Fibroblast of peridontal ligament (primary cell): ENCODE results near the gene CRTC1.

Source experiments
- DNase-seq: peaks from one replicate; pipeline ENCODE4 v3.0.0-alpha.2; 2010; ENCODE audit errors: extremely low read depth

The CRTC1 gene

DNA sequence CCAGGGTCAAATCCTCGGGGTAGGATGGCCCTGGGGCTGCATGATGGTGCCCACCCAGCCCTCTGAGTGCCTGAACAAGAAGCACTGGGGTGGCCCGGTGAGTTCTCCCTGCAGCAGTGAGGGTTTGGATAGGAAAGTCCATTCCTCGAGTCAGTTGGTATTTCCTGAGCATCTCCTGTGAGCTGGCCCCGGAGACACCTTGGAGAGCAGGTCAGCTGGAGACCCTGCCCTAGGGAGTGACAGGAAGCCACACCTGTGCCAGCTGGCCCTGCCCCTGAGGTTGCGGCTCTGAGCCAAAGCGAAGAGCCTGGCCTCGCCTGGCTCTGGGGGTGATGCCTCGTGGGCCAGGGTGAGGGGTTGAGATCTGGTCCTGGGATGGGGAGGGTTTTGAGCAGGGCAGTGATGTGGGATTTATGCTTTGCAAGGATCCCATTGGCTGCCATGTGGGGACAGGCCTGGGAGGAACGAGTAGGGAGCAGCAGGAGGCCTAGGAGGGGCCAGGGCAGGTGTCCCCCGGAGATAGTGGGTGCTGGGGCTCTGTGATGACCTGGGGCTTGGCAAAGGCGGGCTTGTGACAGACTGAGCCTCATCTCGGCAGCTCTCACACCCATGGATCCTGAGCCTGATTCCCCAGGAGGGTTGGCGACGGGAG lies 16.0 kb downstream of the CRTC1 start:
- no peak for DNase-seq

GRCh38 chr19:18700501-18701249 lies 17.2 kb downstream of the CRTC1 start:
- DNase-seq = peak; percentile 33

DNA sequence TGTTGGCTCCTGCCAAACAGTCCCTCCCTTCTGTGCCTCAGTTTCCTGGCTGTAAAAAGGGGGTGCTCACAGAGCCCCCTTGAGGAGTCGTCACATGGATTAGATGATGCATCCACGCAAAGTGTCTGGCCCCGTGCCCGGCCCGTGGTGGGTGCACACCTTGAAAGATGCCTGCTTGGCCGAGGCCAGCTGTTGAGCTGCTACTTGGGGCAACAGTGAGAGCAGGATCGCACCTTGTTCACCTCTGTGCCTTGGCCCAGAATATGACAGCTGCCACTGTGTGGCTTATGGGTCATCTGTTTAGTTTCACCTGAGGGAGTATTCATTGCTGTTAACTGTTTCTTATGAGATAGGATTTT lies 17.7 kb downstream of the CRTC1 start:
- no peak for DNase-seq

DNA sequence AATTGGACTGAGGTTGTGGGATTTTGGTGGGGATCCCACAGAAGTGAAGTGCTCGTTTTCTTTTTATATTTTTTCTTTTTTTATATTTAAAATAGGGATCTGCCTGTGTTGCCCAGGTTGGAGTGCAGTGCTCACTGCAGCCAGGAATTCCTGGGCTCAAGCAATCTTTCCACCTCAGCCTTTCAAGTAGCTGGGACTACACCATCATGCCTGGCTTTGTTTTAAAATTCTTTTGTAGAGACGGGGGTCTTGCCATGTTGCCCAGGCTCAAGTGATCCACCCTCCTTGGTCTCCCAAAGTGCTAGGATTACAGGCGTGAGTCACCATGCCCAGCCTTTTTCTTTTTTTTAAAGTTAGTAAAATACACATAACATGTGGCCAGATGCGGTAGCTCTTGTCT lies 20.6 kb downstream of the CRTC1 start:
- no peak for DNase-seq

GRCh38 chr19:18704971-18705370 lies 21.5 kb downstream of the CRTC1 start:
- DNase-seq = no peak

GRCh38 chr19:18708452-18709231 lies 25.2 kb downstream of the CRTC1 start:
- DNase-seq = no peak

DNA sequence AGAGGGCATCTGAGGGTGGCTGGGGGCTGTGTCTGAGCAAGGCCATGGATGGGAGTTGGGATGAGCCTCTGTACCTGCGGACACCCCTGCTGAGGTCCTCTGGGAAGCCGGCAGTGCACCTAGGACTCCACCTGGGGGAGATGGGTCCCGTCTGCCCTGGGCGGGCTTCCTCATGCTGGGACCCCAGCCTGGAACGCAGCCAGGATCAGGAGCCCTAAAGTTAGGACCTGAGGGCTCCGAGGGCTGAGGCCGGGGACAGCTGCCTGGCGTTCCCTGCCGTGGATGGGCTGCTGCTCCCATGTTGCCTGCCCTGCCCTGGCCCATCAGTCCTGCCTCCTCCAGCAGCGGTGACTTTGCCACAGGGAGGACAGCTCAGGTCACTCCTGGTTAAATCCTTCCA lies 26.1 kb downstream of the CRTC1 start:
- no peak for DNase-seq

DNA sequence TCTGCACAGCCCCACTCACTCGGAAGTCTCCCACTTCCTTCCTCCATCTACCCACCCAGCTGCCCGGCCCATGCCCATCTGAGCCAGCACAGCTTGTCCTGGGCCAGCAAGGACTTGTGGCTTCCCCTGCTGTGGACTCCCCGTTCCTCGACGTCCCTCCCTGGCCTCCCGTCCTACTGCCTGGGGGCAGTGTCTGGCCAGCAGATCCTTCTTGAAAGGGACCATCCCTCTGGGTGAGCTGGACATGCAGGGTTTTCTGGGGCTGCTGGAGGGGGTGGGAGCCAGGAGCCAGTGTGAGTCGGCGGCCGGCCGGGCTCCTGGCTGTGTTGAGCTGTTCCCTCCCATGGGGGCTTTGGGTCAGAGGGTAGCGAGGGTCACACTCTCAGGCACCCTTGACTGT lies 26.7 kb downstream of the CRTC1 start:
- DNase-seq = no peak

GRCh38 chr19:18710996-18711751 lies 27.7 kb downstream of the CRTC1 start:
- DNase-seq = peak; percentile 76

- DNase-seq = no peak
Measured at GRCh38 chr19:18711893-18712292, 28.4 kb downstream of the CRTC1 start.

GRCh38 chr19:18712981-18713380 lies 29.5 kb downstream of the CRTC1 start:
- DNase-seq = peak; percentile 5

GRCh38 chr19:18713550-18714117 lies 30.2 kb downstream of the CRTC1 start:
- DNase-seq = no peak

- no peak for DNase-seq
Measured at GRCh38 chr19:18715416-18715815, 31.9 kb downstream of the CRTC1 start.

DNA sequence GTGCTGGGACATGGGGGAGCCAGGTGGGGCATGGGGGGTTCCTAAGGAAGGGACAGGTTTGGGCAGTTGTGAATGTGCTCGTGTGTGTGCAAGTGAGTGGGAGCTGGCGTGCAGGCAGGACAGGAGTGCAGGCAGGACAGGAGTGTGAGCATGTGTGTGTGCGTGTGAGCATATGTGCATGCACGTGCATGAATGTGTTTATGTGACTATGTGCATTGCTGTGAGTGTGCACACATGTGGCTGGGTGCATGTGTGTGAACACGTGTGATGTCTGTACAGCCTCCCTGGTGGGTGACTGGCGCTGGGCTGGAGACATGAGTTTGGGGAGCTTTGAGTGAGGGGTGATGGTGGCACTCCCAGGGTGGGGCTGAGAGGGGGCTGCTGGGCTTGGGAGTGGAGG lies 33.4 kb downstream of the CRTC1 start:
- no peak for DNase-seq

DNA sequence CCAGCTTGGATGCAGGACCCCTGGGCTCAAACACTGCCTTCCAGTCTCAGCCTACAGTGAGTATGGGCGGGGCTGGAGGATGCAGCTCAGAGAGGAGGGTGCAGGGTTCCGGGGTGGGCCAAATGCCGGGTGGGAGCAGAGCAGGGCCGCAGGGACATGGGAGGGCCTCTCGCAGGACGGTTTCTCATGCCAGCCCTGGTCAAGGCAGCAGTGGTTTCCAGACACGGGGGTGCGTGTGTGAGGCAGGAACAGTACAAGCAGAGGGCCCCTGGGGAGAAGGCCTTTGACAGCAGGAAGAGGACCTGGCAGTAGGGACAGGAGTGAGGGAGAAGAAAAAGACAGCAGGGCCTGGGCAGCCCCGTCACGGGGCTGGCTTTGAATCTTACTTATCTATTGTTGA lies 34.1 kb downstream of the CRTC1 start:
- no peak for DNase-seq

DNA sequence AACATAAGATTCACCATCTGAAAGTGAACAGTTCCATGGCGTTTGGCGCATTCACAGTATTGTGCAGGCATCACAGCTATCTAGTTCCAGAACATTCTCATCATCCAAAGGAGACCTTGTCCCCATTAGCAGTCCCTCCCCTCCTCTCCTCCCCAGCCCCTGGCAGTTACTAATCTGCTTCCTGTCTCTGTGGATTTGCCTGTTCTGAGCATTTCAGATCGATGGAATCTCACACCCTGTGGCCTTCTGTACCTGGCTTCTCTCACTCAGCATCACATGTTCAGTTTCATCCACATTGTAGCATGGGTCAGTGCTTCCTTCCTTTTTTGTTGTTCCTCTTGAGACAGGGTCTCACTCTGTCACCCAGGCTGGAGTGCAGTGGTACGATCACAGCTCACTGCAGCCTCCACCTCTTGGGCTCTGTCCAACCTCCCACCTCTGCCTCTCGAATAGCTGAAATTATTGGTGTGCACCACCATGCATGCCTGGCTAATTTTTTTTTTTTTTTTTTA lies 34.6 kb downstream of the CRTC1 start:
- no peak for DNase-seq

- DNase-seq = no peak
Measured at GRCh38 chr19:18718846-18719458, 35.5 kb downstream of the CRTC1 start.

- DNase-seq = no peak
Measured at GRCh38 chr19:18719541-18719940, 36.1 kb downstream of the CRTC1 start.

DNA sequence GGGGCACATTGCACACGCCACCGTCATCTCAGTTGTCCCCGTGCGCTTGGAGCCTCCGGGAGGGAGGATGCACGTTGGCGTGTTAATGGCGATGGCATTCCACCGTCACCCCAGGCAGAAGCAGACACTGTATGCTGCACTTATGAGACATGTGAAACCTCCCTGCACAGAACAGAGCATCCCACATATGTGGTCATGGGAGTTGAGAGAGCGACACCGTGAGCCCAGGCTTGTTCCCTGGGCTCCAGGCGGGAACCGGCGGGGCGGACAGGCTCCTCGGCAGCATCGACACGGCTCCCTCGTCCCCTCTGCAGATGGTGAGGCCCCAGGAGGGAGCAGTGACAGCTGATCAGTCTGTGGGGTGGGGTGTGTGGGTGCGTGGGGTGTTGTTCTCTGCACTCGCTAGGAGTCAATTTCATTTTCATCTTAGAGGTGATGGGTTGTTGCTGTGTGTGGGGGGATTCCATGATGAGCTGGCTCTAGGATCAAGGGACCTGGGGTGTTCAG lies 40.4 kb downstream of the CRTC1 start:
- DNase-seq = no peak

DNA sequence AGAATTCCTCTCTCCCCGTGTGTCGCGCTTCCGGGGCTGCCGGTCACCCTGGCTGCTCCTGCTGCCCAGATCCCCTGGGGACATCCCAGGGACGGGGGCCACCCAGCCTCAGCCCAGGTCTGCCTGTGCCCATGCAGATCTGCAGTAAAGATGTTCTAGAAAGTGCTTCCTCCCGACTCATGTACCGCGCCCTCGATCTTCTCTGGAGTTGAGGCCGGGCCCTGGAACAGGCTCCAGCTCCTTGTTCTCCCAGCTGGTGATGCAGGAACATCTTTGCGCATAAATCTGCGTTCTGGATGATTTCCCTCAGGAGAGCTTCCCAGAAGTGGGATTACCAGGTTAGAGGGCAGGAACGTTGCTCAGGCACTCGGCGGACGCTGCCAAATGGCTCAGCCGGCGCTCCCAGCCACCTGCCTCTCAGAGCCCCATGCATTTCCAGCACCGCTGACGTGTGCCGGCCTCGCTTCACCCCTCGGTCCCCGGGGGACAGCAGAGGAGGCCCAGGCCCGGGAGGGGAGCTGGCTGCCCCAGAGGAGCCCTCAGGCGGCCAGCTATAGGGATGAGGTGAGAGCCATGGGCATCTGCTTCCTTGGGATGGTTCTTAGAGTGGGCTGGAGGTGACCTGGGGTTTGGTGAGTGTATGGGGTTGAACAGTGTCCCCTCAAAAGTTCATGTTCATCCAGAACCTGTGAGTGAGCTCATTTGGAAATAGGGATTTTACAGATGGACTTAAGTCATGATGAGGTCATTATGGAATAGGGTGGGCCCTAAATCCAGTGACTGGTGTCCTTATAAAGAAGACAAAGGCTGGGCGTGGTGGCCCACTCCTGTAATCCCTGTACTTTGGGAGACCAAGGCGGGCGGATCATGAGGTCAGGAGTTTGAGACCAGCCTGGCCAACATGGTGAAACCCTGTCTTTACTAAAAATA lies 42.6 kb downstream of the CRTC1 start:
- DNase-seq = no peak
